HepG2 (cell line): ENCODE measurements around the gene USP17L24. TPM values are rescaled to one million over a fixed set of nuclear protein-coding genes. Genes with fewer than 3 reads are reported as not detected.
"Not testable (repeated sequence)": the region's sequence is repeated elsewhere in the genome, so short reads cannot be mapped to it uniquely, and the experiment has no call there.

Experiments used
- ATAC-seq: fragments of 200-7000 bp; cut with Tn5 transposase; 3 replicates; pipeline ENCODE4 v1.9.1; 2020; ENCODE audit warnings: mild to moderate bottlenecking, moderate library complexity
- Bru-seq: library from RNA; stranded (reverse); fragments of 400-500 nt; gene quantifications from one replicate; lab custom pipeline; 2021; lab: Mats Ljungman, UMichigan
- BruChase-seq, 2 experiments: library from RNA; stranded (reverse); fragments of 400-500 nt; gene quantifications; one replicate each; lab custom pipeline; 2021; lab: Mats Ljungman, UMichigan
- BruUV-seq: library from RNA; stranded (reverse); fragments of 400-500 nt; replicated peaks from 2 replicates; lab custom pipeline; 2021; lab: Mats Ljungman, UMichigan
- CTCF ChIA-PET: fragments of 300-600 bp; formaldehyde crosslinking; extraction: SDS; loops from one replicate; lab custom pipeline; 2021; ENCODE audit warnings: low total read pairs, inconsistent platforms, low intra/inter-chr PET ratio; lab: Yijun Ruan, JAX
- POLR2A ChIA-PET: fragments of 350-600 bp; sonication (Branson Sonifier 250); formaldehyde crosslinking; loops from one replicate; lab custom pipeline; 2020; ENCODE audit warnings: antibody characterized with exemption, inconsistent platforms; lab: Yijun Ruan, JAX
- DNase-seq: peaks from one replicate; pipeline ENCODE4 v3.0.0-alpha.2; 2015; ENCODE audit warnings: low spot score
- FAIRE-seq: peaks from 3 replicates; lab custom pipeline; 2011; peaks lifted over from hg19 to GRCh38; lab: Jason Lieb, UNC
- H2AFZ ChIP-seq: one replicate; pipeline ENCODE4 v1.6.1; 2011; ENCODE audit warnings: low read length, inconsistent platforms
- H3K27ac ChIP-seq: fragments of 300-600 bp; 3 replicates; pipeline ENCODE4 v1.8.0; 2011; ENCODE audit warnings: mixed run types, mild to moderate bottlenecking, mixed read lengths, low read length, inconsistent platforms; ENCODE audit not compliant: insufficient read depth; ENCODE audit errors: extremely low read length
- H3K27me3 ChIP-seq, 2 experiments: fragments of 200-600 bp in 1 of 2; 2 replicates in 1 of 2; 3 replicates in 1 of 2; pipeline versions ENCODE4 v1.6.0 to v1.8.0; 2011; ENCODE audit warnings: low read length in 2 of 2, mild to moderate bottlenecking in 2 of 2, moderate library complexity in 2 of 2, inconsistent platforms in 1 of 2; ENCODE audit not compliant: insufficient read depth in 2 of 2, control insufficient read depth in 1 of 2
- H3K36me3 ChIP-seq, 2 experiments: fragments of 200-600 bp in 1 of 2; replicated peaks in 1 of 2; 2 replicates in 1 of 2; 3 replicates in 1 of 2; pipeline versions ENCODE4 v1.5.1 to v1.8.0; 2011; ENCODE audit warnings: low read length in 2 of 2, inconsistent platforms in 1 of 2; ENCODE audit not compliant: insufficient read depth in 2 of 2, control insufficient read depth in 1 of 2
- H3K4me1 ChIP-seq: 2 replicates; pipeline ENCODE4 v1.5.1; 2012; ENCODE audit warnings: low read length, inconsistent platforms; ENCODE audit not compliant: insufficient read depth
- H3K4me2 ChIP-seq: 2 replicates; pipeline ENCODE4 v1.6.0; 2011; ENCODE audit warnings: low read depth, low read length, inconsistent platforms
- H3K4me3 ChIP-seq, 3 experiments: fragments of 200-600 bp in 1 of 3; sonication (generic), shearing (Covaris generic) in 1 of 3; replicated peaks in 1 of 3; 2 replicates each; pipeline ENCODE4 v1.5.1; 2011 to 2016; ENCODE audit warnings: low read length in 3 of 3, inconsistent platforms in 2 of 3, low read depth in 2 of 3, mild to moderate bottlenecking in 2 of 3, control low read depth in 1 of 3, mixed read lengths in 1 of 3; ENCODE audit not compliant: insufficient read depth in 1 of 3
- H3K79me2 ChIP-seq: one replicate; pipeline ENCODE4 v1.6.1; 2011; ENCODE audit warnings: low read length, inconsistent platforms; ENCODE audit not compliant: insufficient read depth
- H3K9ac ChIP-seq: 2 replicates; pipeline ENCODE4 v1.6.0; 2011; ENCODE audit warnings: mild to moderate bottlenecking, low read depth, low read length, inconsistent platforms; ENCODE audit not compliant: insufficient read depth
- H3K9me3 ChIP-seq: 2 replicates; pipeline ENCODE4 v1.5.1; 2012; ENCODE audit warnings: mild to moderate bottlenecking, low read length
- H4K20me1 ChIP-seq: 2 replicates; pipeline ENCODE4 v1.6.0; 2011; ENCODE audit warnings: inconsistent platforms, mild to moderate bottlenecking, low read length, moderate library complexity; ENCODE audit not compliant: insufficient read depth
- WGBS: methylation state at CpG from one replicate; pipeline ENCODE4 v1.1.6; 2017; ENCODE audit warnings: low lambda C conversion rate; 5-methylcytosine and 5-hydroxymethylcytosine counted together
- in situ Hi-C: cut with HindIII; loops from 2 replicates; pipeline ENCODE4 v1.10.0; 2017; ENCODE audit warnings: low pct_unique_long_range_greater_than_20kb; ENCODE audit not compliant: extremely low pct_ligation_motif_present
- intact Hi-C: fragments of 100-400 bp; cut with micrococcal nuclease; formaldehyde crosslinking; loops from one replicate; pipeline ENCODE4 v1.10.0; 2022; ENCODE audit not compliant: unreplicated experiment
- long read RNA-seq, 2 experiments: library from RNA in 1 of 2; library from polyadenylated mRNA in 1 of 2; stranded (forward) in 1 of 2; unstranded in 1 of 2; transcript quantifications; one replicate each; pipeline ENCODE4 v2.0.0, GENCODE V29; 2019 to 2022
- polyA minus RNA-seq, 3 experiments: library from RNA; depleted of rRNA, polyadenylated mRNA; stranded (reverse); fragments of >200 nt; gene quantifications; 2 replicates each; pipeline ENCODE4 v1.2.3, GENCODE V29; 2011; ENCODE audit warnings: low replicate concordance in 1 of 3
- polyA plus RNA-seq, 8 experiments: library from polyadenylated mRNA; depleted of rRNA in 3 of 8; stranded (reverse) in 7 of 8; unstranded in 1 of 8; fragments of >200 nt; fragmentation: Illumina TruSeq in 4 of 8; extraction: Trizol in 4 of 8; gene quantifications; 2 replicates each; pipeline versions ENCODE4 v1.2.1 to v1.2.3, GENCODE V29; 2011 to 2016; ENCODE audit warnings: low read depth in 4 of 8, missing spikeins in 1 of 8, mixed read lengths in 1 of 8; ENCODE audit not compliant: insufficient read depth in 1 of 8
- total RNA-seq, 5 experiments: library from RNA; depleted of rRNA; stranded (reverse); fragments of >200 nt; fragmentation: Illumina TruSeq; extraction: Trizol; gene quantifications; 2 replicates each; pipeline ENCODE4 v1.2.3, GENCODE V29; 2016; ENCODE audit warnings: low read depth in 1 of 5

The USP17L24 gene, protein sequence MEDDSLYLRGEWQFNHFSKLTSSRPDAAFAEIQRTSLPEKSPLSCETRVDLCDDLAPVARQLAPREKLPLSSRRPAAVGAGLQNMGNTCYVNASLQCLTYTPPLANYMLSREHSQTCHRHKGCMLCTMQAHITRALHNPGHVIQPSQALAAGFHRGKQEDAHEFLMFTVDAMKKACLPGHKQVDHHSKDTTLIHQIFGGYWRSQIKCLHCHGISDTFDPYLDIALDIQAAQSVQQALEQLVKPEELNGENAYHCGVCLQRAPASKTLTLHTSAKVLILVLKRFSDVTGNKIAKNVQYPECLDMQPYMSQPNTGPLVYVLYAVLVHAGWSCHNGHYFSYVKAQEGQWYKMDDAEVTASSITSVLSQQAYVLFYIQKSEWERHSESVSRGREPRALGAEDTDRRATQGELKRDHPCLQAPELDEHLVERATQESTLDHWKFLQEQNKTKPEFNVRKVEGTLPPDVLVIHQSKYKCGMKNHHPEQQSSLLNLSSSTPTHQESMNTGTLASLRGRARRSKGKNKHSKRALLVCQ
- total RNA-seq (2016; rRNA removed; fragmentation: Illumina TruSeq; extraction: Trizol) (not detected in 2 replicates), polyA plus RNA-seq (2011; rRNA removed) (not detected in 2 replicates), polyA minus RNA-seq (2011; rRNA and poly(A)+ RNA removed; ENCODE audit: low replicate concordance) (not detected in 2 replicates), Bru-seq, nascent RNA (not detected), BruChase-seq, experiment 1, labeled RNA remaining after a 6-hour chase (not detected), BruChase-seq, experiment 2, labeled RNA remaining after a 2-hour chase (not detected)
- total RNA-seq (2016; cell fraction: cytosol; rRNA removed; fragmentation: Illumina TruSeq; extraction: Trizol; ENCODE audit: low read depth): not detected in 2 replicates
- not detected in 2 replicates for total RNA-seq (2016; cell fraction: insoluble cytoplasmic fraction; rRNA removed; fragmentation: Illumina TruSeq; extraction: Trizol)
- not detected in 2 replicates for total RNA-seq (2016; cell fraction: membrane; rRNA removed; fragmentation: Illumina TruSeq; extraction: Trizol)
- total RNA-seq (2016; cell fraction: nucleus; rRNA removed; fragmentation: Illumina TruSeq; extraction: Trizol): not detected in 2 replicates
- not detected in 2 replicates for polyA plus RNA-seq (2011; cell fraction: cytosol; rRNA removed)
- not detected in 2 replicates for polyA plus RNA-seq (2011; cell fraction: nucleus; rRNA removed)
- not detected in 2 replicates for polyA plus RNA-seq (2012)
- polyA plus RNA-seq (2016; cell fraction: cytosol; fragmentation: Illumina TruSeq; extraction: Trizol; ENCODE audit: low read depth): not detected in 2 replicates
- not detected in 2 replicates for polyA plus RNA-seq (2016; cell fraction: insoluble cytoplasmic fraction; fragmentation: Illumina TruSeq; extraction: Trizol; ENCODE audit: low read depth)
- not detected in 2 replicates for polyA plus RNA-seq (2016; cell fraction: membrane; fragmentation: Illumina TruSeq; extraction: Trizol; ENCODE audit: low read depth)
- polyA plus RNA-seq (2016; cell fraction: nucleus; fragmentation: Illumina TruSeq; extraction: Trizol; ENCODE audit: insufficient read depth, low read depth): not detected in 2 replicates
- polyA minus RNA-seq (2011; cell fraction: cytosol; rRNA and poly(A)+ RNA removed): not detected in 2 replicates
- polyA minus RNA-seq (2011; cell fraction: nucleus; rRNA and poly(A)+ RNA removed): not detected in 2 replicates
- long read RNA-seq, experiment 1: 0 reads
- long read RNA-seq, experiment 2: 0 reads

DNA sequence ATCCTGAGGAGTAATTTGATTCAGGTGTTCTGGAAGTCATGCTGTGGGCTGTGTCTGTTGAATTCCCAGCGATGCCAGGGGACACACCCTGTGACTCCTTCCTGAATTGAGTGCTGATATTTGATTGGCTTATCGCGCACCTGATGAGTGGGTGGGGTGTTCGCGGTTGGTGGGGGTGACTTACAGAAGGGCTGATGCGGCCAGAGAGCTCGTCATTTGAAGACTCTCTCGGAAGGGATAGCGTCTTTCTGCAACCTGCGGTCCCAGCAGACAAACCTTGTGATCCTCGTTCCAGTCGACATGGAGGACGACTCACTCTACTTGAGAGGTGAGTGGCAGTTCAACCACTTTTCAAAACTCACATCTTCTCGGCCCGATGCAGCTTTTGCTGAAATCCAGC is at the start of gene USP17L24:
Gene USP17L24, plus strand, starts transcription at position 301 of the 400 bp plus-strand sequence. Its CDS starts 0 bp downstream, at position 301.
- H3K27me3 ChIP-seq, POLR2A ChIA-PET, in situ Hi-C loops, H2AFZ ChIP-seq, FAIRE-seq, CTCF ChIA-PET, H4K20me1 ChIP-seq, H3K79me2 ChIP-seq, ATAC-seq, H3K27ac ChIP-seq, H3K36me3 ChIP-seq, DNase-seq, H3K9ac ChIP-seq, H3K4me3 ChIP-seq, BruUV-seq, H3K4me1 ChIP-seq, intact Hi-C loops, H3K4me2 ChIP-seq, H3K9me3 ChIP-seq: not testable (repeated sequence)
- no CpG with 5 or more reads among the region's 15 CpGs for WGBS

DNA sequence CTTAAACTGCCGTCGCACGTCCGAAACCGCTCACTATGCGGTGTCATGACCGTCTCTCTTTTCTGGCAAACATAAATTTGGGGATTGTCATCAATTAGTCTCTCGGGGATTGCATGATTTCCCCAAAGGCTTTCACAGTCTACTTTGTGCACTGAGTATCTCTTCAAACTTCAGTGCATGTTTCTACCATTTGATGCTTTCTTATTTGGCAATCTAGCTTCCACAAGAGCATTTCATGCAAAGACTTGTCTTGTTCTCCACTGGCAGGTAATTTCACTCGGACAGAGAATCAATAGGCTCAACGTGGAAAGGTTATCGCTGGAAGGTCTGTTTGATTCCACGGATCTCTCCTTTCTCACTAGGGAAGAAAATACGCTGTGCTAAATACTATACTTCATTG is 774 bp upstream of the USP17L24 start:
- in situ Hi-C loops, H3K9ac ChIP-seq, H4K20me1 ChIP-seq, CTCF ChIA-PET, H3K79me2 ChIP-seq, ATAC-seq, H3K36me3 ChIP-seq, DNase-seq, H3K4me1 ChIP-seq, H3K4me3 ChIP-seq, H3K27ac ChIP-seq, POLR2A ChIA-PET, H3K27me3 ChIP-seq, H3K9me3 ChIP-seq, FAIRE-seq, H3K4me2 ChIP-seq, H2AFZ ChIP-seq, BruUV-seq, intact Hi-C loops: not testable (repeated sequence)
- 21% methylated on average over 4 of the region's 13 CpGs for WGBS

DNA sequence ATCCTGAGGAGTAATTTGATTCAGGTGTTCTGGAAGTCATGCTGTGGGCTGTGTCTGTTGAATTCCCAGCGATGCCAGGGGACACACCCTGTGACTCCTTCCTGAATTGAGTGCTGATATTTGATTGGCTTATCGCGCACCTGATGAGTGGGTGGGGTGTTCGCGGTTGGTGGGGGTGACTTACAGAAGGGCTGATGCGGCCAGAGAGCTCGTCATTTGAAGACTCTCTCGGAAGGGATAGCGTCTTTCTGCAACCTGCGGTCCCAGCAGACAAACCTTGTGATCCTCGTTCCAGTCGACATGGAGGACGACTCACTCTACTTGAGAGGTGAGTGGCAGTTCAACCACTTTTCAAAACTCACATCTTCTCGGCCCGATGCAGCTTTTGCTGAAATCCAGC is 4.6 kb downstream of the USP17L24 start, which contains the start of gene USP17L25:
Gene USP17L25, plus strand, starts transcription at position 301 of the 400 bp plus-strand sequence. Its CDS starts 0 bp downstream, at position 301.
- H3K79me2 ChIP-seq, intact Hi-C loops, H3K36me3 ChIP-seq, H3K27ac ChIP-seq, H3K4me1 ChIP-seq, DNase-seq, FAIRE-seq, H4K20me1 ChIP-seq, H3K4me3 ChIP-seq, H3K9me3 ChIP-seq, POLR2A ChIA-PET, H2AFZ ChIP-seq, CTCF ChIA-PET, H3K9ac ChIP-seq, H3K4me2 ChIP-seq, BruUV-seq, H3K27me3 ChIP-seq, ATAC-seq, in situ Hi-C loops: not testable (repeated sequence)
- no CpG with 5 or more reads among the region's 15 CpGs for WGBS
